Panc1 (cell line): Measurements from ENCODE around the gene FUT7. TPM values are rescaled to one million over a fixed set of nuclear protein-coding genes. Genes with fewer than 3 reads are reported as not detected.

Source experiments
- ATAC-seq: fragments of 200-7000 bp; cut with Tn5 transposase; 2 replicates; pipeline ENCODE4 v1.9.1; 2020; ENCODE audit warnings: mild to moderate bottlenecking, moderate library complexity
- BruUV-seq: library from RNA; stranded (reverse); fragments of 400-500 nt; replicated peaks from 2 replicates; lab custom pipeline; 2021; lab: Mats Ljungman, UMichigan
- CTCF ChIA-PET: fragments of 300-600 bp; sonication (Branson Sonifier 250); formaldehyde crosslinking; loops from one replicate; lab custom pipeline; 2022; ENCODE audit warnings: antibody characterized with exemption; lab: Charles Lee
- POLR2A ChIA-PET: fragments of 300-600 bp; sonication (Branson Sonifier 250); formaldehyde crosslinking; loops from one replicate; lab custom pipeline; 2022; ENCODE audit warnings: antibody characterized with exemption; lab: Charles Lee
- DNase-seq: peaks from one replicate; pipeline ENCODE4 v3.0.0-alpha.2; 2010; ENCODE audit warnings: low read depth, low spot score
- H3K27ac ChIP-seq: 2 replicates; pipeline ENCODE4 v1.5.1; 2011; ENCODE audit warnings: mild to moderate bottlenecking, low read length, inconsistent platforms
- H3K27me3 ChIP-seq: fragments of 200-500 bp; sonication (Bioruptor generic); 2 replicates; pipeline ENCODE4 v1.6.0; 2014; ENCODE audit warnings: low read length, inconsistent platforms; ENCODE audit not compliant: control insufficient read depth, insufficient read depth
- H3K36me3 ChIP-seq: fragments of 200-500 bp; sonication (Bioruptor generic); 2 replicates; pipeline ENCODE4 v1.5.1; 2014; ENCODE audit warnings: inconsistent platforms, mild to moderate bottlenecking, low read length, moderate library complexity; ENCODE audit not compliant: control insufficient read depth, insufficient read depth
- H3K4me1 ChIP-seq: 2 replicates; pipeline ENCODE4 v1.5.1; 2011; ENCODE audit warnings: inconsistent platforms, mild to moderate bottlenecking, low read length, moderate library complexity; ENCODE audit not compliant: control insufficient read depth, insufficient read depth
- H3K4me3 ChIP-seq, 2 experiments: 2 replicates each; pipeline ENCODE4 v1.5.1; 2011 to 2012; ENCODE audit warnings: low read depth in 2 of 2, low read length in 2 of 2, mild to moderate bottlenecking in 2 of 2, inconsistent platforms in 1 of 2, moderate library complexity in 1 of 2
- H3K9me3 ChIP-seq: fragments of 200-500 bp; sonication (Bioruptor generic); 2 replicates; pipeline ENCODE4 v1.5.1; 2014; ENCODE audit warnings: low read depth, mild to moderate bottlenecking, inconsistent platforms, low read length, moderate library complexity; ENCODE audit not compliant: control insufficient read depth, insufficient read depth
- CTCF ChIP-seq: fragments of 450-650 bp; IDR thresholded peaks from 2 replicates; pipeline ENCODE4 v1.5.1; 2017; ENCODE audit warnings: mild to moderate bottlenecking
- POLR2AphosphoS5 ChIP-seq: IDR thresholded peaks from 2 replicates; pipeline ENCODE4 v1.6.1; 2012; ENCODE audit warnings: mild to moderate bottlenecking, low read depth, low read length, moderate library complexity
- REST ChIP-seq, 2 experiments: IDR thresholded peaks; 2 replicates each; pipeline ENCODE4 v1.6.1; 2011 to 2012; ENCODE audit warnings: low read depth in 2 of 2, control low read depth in 1 of 2, low read length in 1 of 2, mild to moderate bottlenecking in 1 of 2, moderate library complexity in 1 of 2; ENCODE audit not compliant: insufficient read depth in 1 of 2
- SIN3A ChIP-seq: IDR thresholded peaks from 2 replicates; pipeline ENCODE4 v1.6.1; 2012; ENCODE audit warnings: low read depth, mild to moderate bottlenecking, low read length, moderate library complexity, borderline replicate concordance; ENCODE audit not compliant: insufficient read depth
- TCF7L2 ChIP-seq: IDR thresholded peaks from 2 replicates; pipeline ENCODE4 v1.6.1; 2011; ENCODE audit warnings: mild to moderate bottlenecking, low read depth, low read length, inconsistent platforms
- in situ Hi-C: cut with HindIII; loops from 2 replicates; pipeline ENCODE4 v1.10.0; 2016; ENCODE audit warnings: low sequenced_read_pairs, low pct_unique_long_range_greater_than_20kb
- intact Hi-C: fragments of 100-400 bp; cut with micrococcal nuclease; formaldehyde crosslinking; loops from one replicate; pipeline ENCODE4 v1.10.0; 2022; ENCODE audit not compliant: unreplicated experiment
- total RNA-seq: library from RNA; stranded (reverse); gene quantifications from one replicate; pipeline ENCODE4 v1.2.1, GENCODE V29; 2021; ENCODE audit not compliant: unreplicated experiment

Gene FUT7
- total RNA-seq, 1 experiment from 2014 or later: not detected

- ChIA-PET POLR2A (no interaction called here), CTCF (interaction anchor here (0.6 kb wide), 1 partner anchor 47 kb away, joined by 7 read pairs; no protein-coding TSS in a partner anchor)
- no peak for TF ChIP-seq SIN3A
- no peak for TF ChIP-seq REST (IDR thresholded peaks at IDR 0.05; ENCODE audit: insufficient read depth in 1 of 2, low read depth in 2 of 2, low read length in 1 of 2)
- no peak for TF ChIP-seq TCF7L2
- no peak for DNase-seq
- Histone ChIP-seq H3K4me3 (no peak overlapping the region), H3K27ac (no peak overlapping the region), H3K9me3 (no peaks in the 10 kb centered on the region), H3K4me1 (no peaks in the 10 kb centered on the region), H3K27me3 (no peaks in the 10 kb centered on the region), H3K36me3 (no peaks in the 10 kb centered on the region)
- no TSS peak for BruUV-seq
- in situ Hi-C loops (no loop called here), intact Hi-C loops (no loop called here)
- ATAC-seq: peak; percentile 63
Measured at GRCh38 chr9:137007108-137007815, 24.6 kb downstream of the FUT7 start.

- intact Hi-C loops (no loop called here), in situ Hi-C loops (no loop called here)
- no peak overlapping the region for H3K4me3 ChIP-seq
- ChIA-PET CTCF (no interaction called here), POLR2A (no interaction called here)
- ATAC-seq (no peak), DNase-seq (no peak)
- BruUV-seq: no TSS peak
- H3K27me3 ChIP-seq: no peaks in the 10 kb centered on the region
- TF ChIP-seq POLR2AphosphoS5 (no peak), CTCF (no peak), TCF7L2 (no peak), SIN3A (no peak)
- H3K4me1 ChIP-seq: no peaks in the 10 kb centered on the region
- no peak overlapping the region for H3K27ac ChIP-seq
- H3K9me3 ChIP-seq: no peaks in the 10 kb centered on the region
- H3K36me3 ChIP-seq: no peaks in the 10 kb centered on the region
Measured at GRCh38 chr9:137006116-137007003, 25.5 kb downstream of the FUT7 start.
